Measurements from ENCODE around the gene LIN9. TPM values are rescaled to one million over a fixed set of nuclear protein-coding genes. Genes with fewer than 3 reads are reported as not detected.

Gene LIN9
- total and polyA plus RNA-seq, 2 of the 13 experiments (the other 11 are each of a cell fraction or from before 2014, with no cell fraction given) = 3.0 to 10.0 TPM

DNA sequence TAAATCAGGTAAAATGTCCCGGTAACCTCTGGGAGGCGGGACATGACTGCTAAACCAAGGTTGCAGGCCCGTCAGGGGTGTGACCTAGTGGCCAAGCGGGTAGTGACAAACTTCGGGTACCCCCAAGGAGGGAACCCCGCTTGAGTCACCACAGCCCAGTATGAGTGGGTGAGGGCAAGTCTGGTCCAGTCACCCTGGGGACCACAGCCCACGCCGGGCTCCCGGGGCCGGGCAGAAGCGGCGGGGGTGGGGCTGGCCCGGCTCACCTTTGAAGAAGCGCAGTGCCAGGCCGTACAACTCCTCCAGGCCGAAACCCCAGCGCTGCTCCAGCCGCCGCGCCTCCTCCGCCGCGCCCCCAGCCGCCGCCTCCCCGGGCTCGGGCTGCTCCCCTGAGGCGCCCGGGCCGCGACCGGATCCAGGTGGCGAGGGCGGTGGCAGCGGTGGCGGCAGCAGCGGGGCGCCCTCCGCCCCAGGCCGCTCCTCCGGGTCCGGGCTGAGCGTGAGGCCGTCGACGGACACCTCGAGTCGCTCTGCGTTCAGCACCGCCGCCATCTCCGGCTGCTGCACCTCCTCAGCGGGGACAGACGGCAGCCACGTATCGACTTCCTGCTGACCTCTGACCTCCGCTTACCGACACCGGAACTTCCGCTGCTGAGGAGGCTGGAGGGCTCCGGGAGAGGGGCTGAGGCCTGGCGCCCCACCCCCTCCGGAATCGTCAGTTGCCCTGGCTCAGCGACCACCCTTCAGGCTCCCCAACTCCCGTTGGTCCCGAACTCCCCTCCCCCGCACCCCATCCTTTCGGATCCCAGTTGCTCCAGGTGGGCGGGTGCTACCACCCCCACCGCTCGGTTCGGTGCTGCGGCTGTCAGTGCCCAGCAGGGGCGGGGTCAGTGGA is 122.6 kb downstream of the LIN9 start, which contains the start of gene ACBD3 (continued):
- TF ChIP-seq, protein P1, sequence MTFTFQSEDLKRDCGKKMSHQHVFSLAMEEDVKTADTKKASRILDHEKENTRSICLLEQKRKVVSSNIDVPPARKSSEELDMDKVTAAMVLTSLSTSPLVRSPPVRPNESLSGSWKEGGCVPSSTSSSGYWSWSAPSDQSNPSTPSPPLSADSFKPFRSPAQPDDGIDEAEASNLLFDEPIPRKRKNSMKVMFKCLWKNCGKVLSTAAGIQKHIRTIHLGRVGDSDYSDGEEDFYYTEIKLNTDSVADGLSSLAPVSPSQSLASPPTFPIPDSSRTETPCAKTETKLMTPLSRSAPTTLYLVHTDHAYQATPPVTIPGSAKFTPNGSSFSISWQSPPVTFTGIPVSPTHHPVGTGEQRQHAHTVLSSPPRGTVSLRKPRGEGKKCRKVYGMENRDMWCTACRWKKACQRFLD (CRISPR knock-in tag; IDR thresholded peaks at IDR 0.05; ENCODE audit: borderline replicate concordance) = no peak
- TF ChIP-seq ZFP90 (CRISPR knock-in tag; IDR thresholded peaks at IDR 0.05; ENCODE audit: borderline replicate concordance) = no peak
- 0 out of 2 replicates have a peak, but pooled peaks have one; percentile 51 for TF ChIP-seq KDM4B (CRISPR knock-in tag; IDR thresholded peaks at IDR 0.05)
- no peak for TF ChIP-seq MIER2 (CRISPR knock-in tag; IDR thresholded peaks at IDR 0.05)
- TF ChIP-seq, protein P2, sequence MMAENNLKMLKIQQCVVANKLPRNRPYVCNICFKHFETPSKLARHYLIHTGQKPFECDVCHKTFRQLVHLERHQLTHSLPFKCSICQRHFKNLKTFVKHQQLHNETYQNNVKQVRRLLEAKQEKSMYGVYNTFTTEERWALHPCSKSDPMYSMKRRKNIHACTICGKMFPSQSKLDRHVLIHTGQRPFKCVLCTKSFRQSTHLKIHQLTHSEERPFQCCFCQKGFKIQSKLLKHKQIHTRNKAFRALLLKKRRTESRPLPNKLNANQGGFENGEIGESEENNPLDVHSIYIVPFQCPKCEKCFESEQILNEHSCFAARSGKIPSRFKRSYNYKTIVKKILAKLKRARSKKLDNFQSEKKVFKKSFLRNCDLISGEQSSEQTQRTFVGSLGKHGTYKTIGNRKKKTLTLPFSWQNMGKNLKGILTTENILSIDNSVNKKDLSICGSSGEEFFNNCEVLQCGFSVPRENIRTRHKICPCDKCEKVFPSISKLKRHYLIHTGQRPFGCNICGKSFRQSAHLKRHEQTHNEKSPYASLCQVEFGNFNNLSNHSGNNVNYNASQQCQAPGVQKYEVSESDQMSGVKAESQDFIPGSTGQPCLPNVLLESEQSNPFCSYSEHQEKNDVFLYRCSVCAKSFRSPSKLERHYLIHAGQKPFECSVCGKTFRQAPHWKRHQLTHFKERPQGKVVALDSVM (CRISPR knock-in tag; IDR thresholded peaks at IDR 0.05) = peak; percentile 59; the same call in 1 of the 2 replicates
- TF ChIP-seq, protein P3, sequence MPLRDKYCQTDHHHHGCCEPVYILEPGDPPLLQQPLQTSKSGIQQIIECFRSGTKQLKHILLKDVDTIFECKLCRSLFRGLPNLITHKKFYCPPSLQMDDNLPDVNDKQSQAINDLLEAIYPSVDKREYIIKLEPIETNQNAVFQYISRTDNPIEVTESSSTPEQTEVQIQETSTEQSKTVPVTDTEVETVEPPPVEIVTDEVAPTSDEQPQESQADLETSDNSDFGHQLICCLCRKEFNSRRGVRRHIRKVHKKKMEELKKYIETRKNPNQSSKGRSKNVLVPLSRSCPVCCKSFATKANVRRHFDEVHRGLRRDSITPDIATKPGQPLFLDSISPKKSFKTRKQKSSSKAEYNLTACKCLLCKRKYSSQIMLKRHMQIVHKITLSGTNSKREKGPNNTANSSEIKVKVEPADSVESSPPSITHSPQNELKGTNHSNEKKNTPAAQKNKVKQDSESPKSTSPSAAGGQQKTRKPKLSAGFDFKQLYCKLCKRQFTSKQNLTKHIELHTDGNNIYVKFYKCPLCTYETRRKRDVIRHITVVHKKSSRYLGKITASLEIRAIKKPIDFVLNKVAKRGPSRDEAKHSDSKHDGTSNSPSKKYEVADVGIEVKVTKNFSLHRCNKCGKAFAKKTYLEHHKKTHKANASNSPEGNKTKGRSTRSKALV (CRISPR knock-in tag; IDR thresholded peaks at IDR 0.05) = no peak
- no peak for TF ChIP-seq ARNT (IDR thresholded peaks at IDR 0.05)
- peak; percentile 65 for TF ChIP-seq TOPORS (CRISPR knock-in tag; IDR thresholded peaks at IDR 0.05)
- TF ChIP-seq, protein P4, sequence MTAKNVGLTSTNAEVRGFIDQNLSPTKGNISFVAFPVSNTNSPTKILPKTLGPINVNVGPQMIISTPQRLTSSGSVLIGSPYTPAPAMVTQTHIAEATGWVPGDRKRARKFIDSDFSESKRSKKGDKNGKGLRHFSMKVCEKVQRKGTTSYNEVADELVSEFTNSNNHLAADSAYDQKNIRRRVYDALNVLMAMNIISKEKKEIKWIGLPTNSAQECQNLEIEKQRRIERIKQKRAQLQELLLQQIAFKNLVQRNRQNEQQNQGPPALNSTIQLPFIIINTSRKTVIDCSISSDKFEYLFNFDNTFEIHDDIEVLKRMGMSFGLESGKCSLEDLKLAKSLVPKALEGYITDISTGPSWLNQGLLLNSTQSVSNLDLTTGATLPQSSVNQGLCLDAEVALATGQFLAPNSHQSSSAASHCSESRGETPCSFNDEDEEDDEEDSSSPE (CRISPR knock-in tag; IDR thresholded peaks at IDR 0.05) = peak; percentile 41; the same call in 1 of the 2 replicates
- TF ChIP-seq FOXP1 (IDR thresholded peaks at IDR 0.05) = no peak
- TF ChIP-seq FOXP1 (CRISPR knock-in tag; IDR thresholded peaks at IDR 0.05) = no peak
- TF ChIP-seq, protein P5, sequence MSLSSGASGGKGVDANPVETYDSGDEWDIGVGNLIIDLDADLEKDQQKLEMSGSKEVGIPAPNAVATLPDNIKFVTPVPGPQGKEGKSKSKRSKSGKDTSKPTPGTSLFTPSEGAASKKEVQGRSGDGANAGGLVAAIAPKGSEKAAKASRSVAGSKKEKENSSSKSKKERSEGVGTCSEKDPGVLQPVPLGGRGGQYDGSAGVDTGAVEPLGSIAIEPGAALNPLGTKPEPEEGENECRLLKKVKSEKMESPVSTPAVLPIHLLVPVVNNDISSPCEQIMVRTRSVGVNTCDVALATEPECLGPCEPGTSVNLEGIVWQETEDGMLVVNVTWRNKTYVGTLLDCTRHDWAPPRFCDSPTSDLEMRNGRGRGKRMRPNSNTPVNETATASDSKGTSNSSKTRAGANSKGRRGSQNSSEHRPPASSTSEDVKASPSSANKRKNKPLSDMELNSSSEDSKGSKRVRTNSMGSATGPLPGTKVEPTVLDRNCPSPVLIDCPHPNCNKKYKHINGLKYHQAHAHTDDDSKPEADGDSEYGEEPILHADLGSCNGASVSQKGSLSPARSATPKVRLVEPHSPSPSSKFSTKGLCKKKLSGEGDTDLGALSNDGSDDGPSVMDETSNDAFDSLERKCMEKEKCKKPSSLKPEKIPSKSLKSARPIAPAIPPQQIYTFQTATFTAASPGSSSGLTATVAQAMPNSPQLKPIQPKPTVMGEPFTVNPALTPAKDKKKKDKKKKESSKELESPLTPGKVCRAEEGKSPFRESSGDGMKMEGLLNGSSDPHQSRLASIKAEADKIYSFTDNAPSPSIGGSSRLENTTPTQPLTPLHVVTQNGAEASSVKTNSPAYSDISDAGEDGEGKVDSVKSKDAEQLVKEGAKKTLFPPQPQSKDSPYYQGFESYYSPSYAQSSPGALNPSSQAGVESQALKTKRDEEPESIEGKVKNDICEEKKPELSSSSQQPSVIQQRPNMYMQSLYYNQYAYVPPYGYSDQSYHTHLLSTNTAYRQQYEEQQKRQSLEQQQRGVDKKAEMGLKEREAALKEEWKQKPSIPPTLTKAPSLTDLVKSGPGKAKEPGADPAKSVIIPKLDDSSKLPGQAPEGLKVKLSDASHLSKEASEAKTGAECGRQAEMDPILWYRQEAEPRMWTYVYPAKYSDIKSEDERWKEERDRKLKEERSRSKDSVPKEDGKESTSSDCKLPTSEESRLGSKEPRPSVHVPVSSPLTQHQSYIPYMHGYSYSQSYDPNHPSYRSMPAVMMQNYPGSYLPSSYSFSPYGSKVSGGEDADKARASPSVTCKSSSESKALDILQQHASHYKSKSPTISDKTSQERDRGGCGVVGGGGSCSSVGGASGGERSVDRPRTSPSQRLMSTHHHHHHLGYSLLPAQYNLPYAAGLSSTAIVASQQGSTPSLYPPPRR (CRISPR knock-in tag; IDR thresholded peaks at IDR 0.05; ENCODE audit: borderline replicate concordance) = 0 out of 2 replicates have a peak, but pooled peaks have one; percentile 40
- peak; percentile 96 for TF ChIP-seq ZNF572 (CRISPR knock-in tag; IDR thresholded peaks at IDR 0.05)
- no peak for TF ChIP-seq ZNF224 (CRISPR knock-in tag; IDR thresholded peaks at IDR 0.05)
